Heart left ventricle (tissue), 16 donors: ENCODE results near the gene NPM1. TPM values are rescaled to one million over a fixed set of nuclear protein-coding genes. Genes with fewer than 3 reads are reported as not detected.
"Not testable (repeated sequence)": the region's sequence is repeated elsewhere in the genome, so short reads cannot be mapped to it uniquely, and the experiment has no call there.

Experiments used
- ATAC-seq, 4 donors: fragments of 200-7000 bp; cut with Tn5 transposase; one replicate each; pipeline ENCODE4 v1.9.1; 2020 to 2022; ENCODE audit warnings: moderate library complexity in 4 of 4, mild to moderate bottlenecking in 3 of 4, moderate number of reproducible peaks in 1 of 4
- DNase-seq, 5 donors: peaks; one replicate each; pipeline ENCODE4 v3.0.0-alpha.2; 2020
- H3K27ac ChIP-seq, 12 donors: fragments of 200-600 bp; sonication (generic) in 4 of 12; one replicate each; pipeline versions ENCODE4 v1.5.0 to v1.8.0; 2016 to 2022; ENCODE audit warnings: mild to moderate bottlenecking in 2 of 12
- H3K27me3 ChIP-seq, 9 donors: fragments of 200-600 bp; sonication (generic) in 2 of 9; one replicate each; pipeline versions ENCODE4 v1.5.1 to v1.8.0; 2016 to 2022; ENCODE audit warnings: mild to moderate bottlenecking in 3 of 9
- H3K36me3 ChIP-seq, 9 donors: fragments of 200-600 bp; sonication (generic) in 2 of 9; one replicate each; pipeline versions ENCODE4 v1.5.0 to v1.8.0; 2018 to 2022; ENCODE audit warnings: mild to moderate bottlenecking in 2 of 9
- H3K4me1 ChIP-seq, 12 donors: fragments of 200-600 bp; sonication (generic) in 4 of 12; one replicate each; pipeline versions ENCODE4 v1.5.0 to v1.8.0; 2016 to 2022; ENCODE audit warnings: mild to moderate bottlenecking in 3 of 12
- H3K4me3 ChIP-seq, 12 donors: fragments of 200-600 bp; sonication (generic) in 4 of 12; one replicate each; pipeline versions ENCODE4 v1.5.0 to v1.8.0; 2017 to 2022; ENCODE audit warnings: mild to moderate bottlenecking in 9 of 12, moderate library complexity in 4 of 12
- H3K9me3 ChIP-seq, 12 donors: fragments of 200-600 bp; sonication (generic) in 4 of 12; one replicate each; pipeline versions ENCODE4 v1.5.0 to v1.8.0; 2016 to 2022; ENCODE audit warnings: mild to moderate bottlenecking in 1 of 12
- POLR2A ChIP-seq, 2 donors: fragments of 450-650 bp; IDR thresholded peaks; one replicate each; pipeline ENCODE4 v1.6.1; 2017; ENCODE audit warnings: antibody characterized with exemption in 2 of 2, mild to moderate bottlenecking in 2 of 2, moderate library complexity in 2 of 2
- WGBS, 4 donors: extraction: QIAGEN DNeasy Blood & Tissue Kit in 2 of 4; methylation state at CpG; one replicate each; pipeline versions ENCODE4 v1.1.5 to v1.1.7; 2013 to 2018; 5-methylcytosine and 5-hydroxymethylcytosine counted together
- intact Hi-C, 10 donors: fragments of 100-400 bp; cut with DNase I; formaldehyde crosslinking; loops; one replicate each; pipeline versions ENCODE4 v1.11.1 to v1.14.2; 2022
- polyA plus RNA-seq, 2 donors: library from polyadenylated mRNA; stranded (reverse); fragments of 200-250 nt; gene quantifications; one replicate each; pipeline ENCODE4 v1.2.3, GENCODE V29; 2013
- total RNA-seq, 9 donors: library from RNA; depleted of rRNA in 2 of 9; stranded (reverse); fragments of >200 nt in 2 of 9; fragmentation: NEBNext Ultra II Directional in 3 of 9; extraction: Animal tissue kit (Norgen Biotek cat#: 25700) in 3 of 9; gene quantifications; one replicate each; pipeline versions ENCODE4 v1.1.0 to v1.2.4, GENCODE V29; 2016 to 2023
- TF ChIP-seq, protein P1 (sequence below), 12 donors: fragments of 200-600 bp; sonication (generic) in 4 of 12; IDR thresholded peaks; one replicate each; pipeline versions ENCODE4 v1.5.0 to v1.8.0; 2018 to 2022; ENCODE audit warnings: antibody characterized with exemption in 12 of 12, mild to moderate bottlenecking in 5 of 12
- donor health status: ischemic (EF 13 %, LVEDD 7.1; RV severe dilation, severe dysfunction).
- donor health status: healthy with polysubstance abuse.
- donor health status: DM: no; HTN: yes; CAD: no.
- donor health status: DM: no; HTN: no; CAD: no.
- donor health status: ischemic (EF 25% LVEDD 6.9; RV normal size, moderate dysfunction).
- donor health status: ischemic (EF 25% LVEDD 5.7; RV mildly dilated, moderate dysfunction).
- donor health status: healthy.
- donor health status: DM: yes; HTN: yes; CAD: no.
- donor health status: ischemic (EF 35%, LVEDD 5.7; RV mildly dilated, moderate dysfunction).
- donor health status: nonischemic (EF 11% LVEDD 7.7; RV severe dilation, severe dysfunction).
- donor health status: DM: yes; HTN: yes; CAD: no.
- donor health status: PGD.
- donor health status: ischemic (EF 29% LVEDD 5.4; RV normal size, mild dysfunction).
- donor health status: nonischemic (EF 23%, LVEDD 6.1; RV moderate dilation, normal function).

Gene NPM1
- total and polyA plus RNA-seq, 11 donors, result 240 to 1,458 (median 442) TPM

DNA sequence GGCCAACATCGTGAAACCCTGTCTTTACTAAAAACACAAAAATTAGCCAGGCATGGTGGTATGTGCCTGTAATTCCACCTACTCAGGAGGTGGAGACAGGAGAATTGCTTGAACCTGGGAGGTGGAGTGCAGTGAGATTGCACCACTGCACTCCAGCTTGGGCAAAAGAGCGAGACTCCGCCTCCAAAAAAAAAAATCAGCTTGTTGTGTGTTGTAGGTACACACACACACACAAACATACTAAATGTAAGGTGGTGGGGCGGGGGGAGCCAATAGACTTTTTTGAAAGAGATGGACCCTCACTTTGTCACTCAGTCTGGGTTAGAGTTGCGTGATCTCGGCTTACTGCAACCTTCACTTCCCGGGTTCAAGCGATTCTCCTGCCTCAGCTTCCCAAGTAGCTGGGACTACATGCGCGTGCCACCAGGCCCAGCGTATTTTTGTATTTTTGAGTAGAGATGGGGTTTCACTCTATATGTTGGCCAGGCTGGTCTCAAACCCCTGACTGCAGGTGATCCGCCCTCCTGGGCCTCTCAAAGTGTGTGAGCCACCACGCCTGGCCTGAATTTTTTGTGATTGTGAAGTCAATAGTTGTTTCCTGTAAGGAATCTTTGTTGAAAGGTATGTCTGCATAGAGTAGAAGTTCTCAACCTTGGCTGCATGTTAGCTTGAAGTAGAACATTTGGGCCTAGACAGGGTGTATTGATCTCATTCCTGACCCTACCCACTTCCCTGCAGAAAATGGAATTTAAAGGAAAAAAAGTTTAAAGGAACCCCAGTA, 13.7 kb downstream of the NPM1 start:
- WGBS, 4 donors, result 95 to 97% (median 97%) methylated on average over 13 of the region's 13 CpGs
- no peak for TF ChIP-seq POLR2A (IDR thresholded peaks at IDR 0.05)
- TF ChIP-seq, protein P1, sequence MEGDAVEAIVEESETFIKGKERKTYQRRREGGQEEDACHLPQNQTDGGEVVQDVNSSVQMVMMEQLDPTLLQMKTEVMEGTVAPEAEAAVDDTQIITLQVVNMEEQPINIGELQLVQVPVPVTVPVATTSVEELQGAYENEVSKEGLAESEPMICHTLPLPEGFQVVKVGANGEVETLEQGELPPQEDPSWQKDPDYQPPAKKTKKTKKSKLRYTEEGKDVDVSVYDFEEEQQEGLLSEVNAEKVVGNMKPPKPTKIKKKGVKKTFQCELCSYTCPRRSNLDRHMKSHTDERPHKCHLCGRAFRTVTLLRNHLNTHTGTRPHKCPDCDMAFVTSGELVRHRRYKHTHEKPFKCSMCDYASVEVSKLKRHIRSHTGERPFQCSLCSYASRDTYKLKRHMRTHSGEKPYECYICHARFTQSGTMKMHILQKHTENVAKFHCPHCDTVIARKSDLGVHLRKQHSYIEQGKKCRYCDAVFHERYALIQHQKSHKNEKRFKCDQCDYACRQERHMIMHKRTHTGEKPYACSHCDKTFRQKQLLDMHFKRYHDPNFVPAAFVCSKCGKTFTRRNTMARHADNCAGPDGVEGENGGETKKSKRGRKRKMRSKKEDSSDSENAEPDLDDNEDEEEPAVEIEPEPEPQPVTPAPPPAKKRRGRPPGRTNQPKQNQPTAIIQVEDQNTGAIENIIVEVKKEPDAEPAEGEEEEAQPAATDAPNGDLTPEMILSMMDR (IDR thresholded peaks at IDR 0.05), result no peak
- DNase-seq, result no peak
- H3K27ac ChIP-seq, result no peak overlapping the region
- no peak overlapping the region for H3K4me3 ChIP-seq
- ATAC-seq, result no peak
- peaks cover 0 to 36% (median 15%) of the 10 kb centered on the region in 12 donors for H3K4me1 ChIP-seq
- H3K27me3 ChIP-seq, result no peaks in the 10 kb centered on the region
- H3K9me3 ChIP-seq, result no peaks in the 10 kb centered on the region
- intact Hi-C loops, result no loop called here
- peaks cover 0 to 75% (median 71%) of the 10 kb centered on the region in 9 donors for H3K36me3 ChIP-seq

DNA sequence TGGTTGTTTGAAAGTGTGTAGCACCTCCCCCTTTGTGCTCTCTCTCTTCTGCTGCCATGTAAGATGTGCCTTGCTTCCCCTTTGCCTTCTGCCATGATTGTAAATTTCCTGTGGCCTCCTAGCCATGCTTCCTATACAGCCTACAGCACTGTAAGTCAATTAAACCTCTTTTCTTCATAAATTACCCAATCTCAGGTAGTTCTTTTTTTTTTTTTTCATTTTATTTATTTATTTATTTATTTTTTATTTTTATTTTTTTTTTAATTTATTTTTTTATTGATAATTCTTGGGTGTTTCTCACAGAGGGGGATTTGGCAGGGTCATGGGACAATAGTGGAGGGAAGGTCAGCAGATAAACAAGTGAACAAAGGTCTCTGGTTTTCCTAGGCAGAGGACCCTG, 15.1 kb downstream of the NPM1 start:
- peaks cover 0 to 29% (median 9%) of the 10 kb centered on the region in 12 donors for H3K4me1 ChIP-seq
- H3K36me3 ChIP-seq, result peaks cover 0 to 75% (median 71%) of the 10 kb centered on the region in 9 donors
- intact Hi-C loops, H3K4me3 ChIP-seq, DNase-seq, H3K27me3 ChIP-seq, ATAC-seq, H3K27ac ChIP-seq, H3K9me3 ChIP-seq: not testable (repeated sequence)

DNA sequence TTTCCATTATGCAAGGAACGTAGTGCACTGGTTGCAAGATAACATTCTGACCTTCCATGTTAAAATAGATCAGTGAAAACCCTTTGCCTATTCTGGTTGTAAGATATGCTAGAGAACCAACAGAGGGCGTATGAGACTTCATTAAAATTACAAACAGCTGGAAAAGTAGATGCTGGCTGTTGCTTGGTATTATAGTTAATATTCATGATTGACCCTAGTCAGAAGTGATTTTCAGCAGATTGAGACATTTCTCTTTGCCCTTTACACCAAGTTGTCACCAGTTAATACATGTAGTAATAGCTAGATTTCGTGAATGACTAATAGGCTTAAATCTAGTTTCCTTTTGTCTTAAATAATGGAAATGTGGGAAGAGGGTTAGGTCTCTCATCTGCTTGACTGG, 18.0 kb downstream of the NPM1 start:
- H3K27ac ChIP-seq, result no peak overlapping the region
- peak in 3 of 4 donors; percentile 61 to 63 (median 62) for ATAC-seq
- no peak for DNase-seq
- TF ChIP-seq, protein P1 (IDR thresholded peaks at IDR 0.05), result peak in 10 of 12 donors; percentile 18 to 59 (median 39)
- no peak for TF ChIP-seq POLR2A (IDR thresholded peaks at IDR 0.05)
- no peak overlapping the region for H3K4me3 ChIP-seq
- no peaks in the 10 kb centered on the region for H3K9me3 ChIP-seq
- peaks cover 0 to 74% (median 72%) of the 10 kb centered on the region in 9 donors for H3K36me3 ChIP-seq
- 47 to 59% (median 50%) methylated on average over 3 of the region's 3 CpGs for WGBS, 4 donors
- H3K4me1 ChIP-seq, result peaks cover 0 to 35% (median 11%) of the 10 kb centered on the region in 12 donors
- no peaks in the 10 kb centered on the region for H3K27me3 ChIP-seq
- intact Hi-C loops, result no loop called here

DNA sequence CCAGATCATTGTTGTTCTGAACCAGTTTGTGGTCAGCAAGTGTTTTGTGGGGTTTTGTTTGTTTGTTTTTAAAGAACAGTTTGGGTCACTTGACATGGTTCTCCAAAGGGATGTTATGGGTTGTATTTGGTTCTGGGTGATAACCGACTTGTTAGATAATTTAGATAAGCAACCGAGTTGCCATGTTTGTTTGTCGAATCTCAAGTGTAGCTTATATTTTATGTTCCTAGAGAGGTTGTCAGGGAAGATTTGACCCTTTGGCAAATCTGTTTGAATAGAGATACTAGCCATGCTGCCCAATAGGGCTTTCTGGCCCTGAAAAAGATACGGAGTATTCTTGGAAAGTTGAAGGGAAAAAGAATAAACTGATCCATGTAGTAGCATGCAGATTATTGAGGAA, 19.6 kb downstream of the NPM1 start:
- peaks cover 0 to 76% (median 74%) of the 10 kb centered on the region in 9 donors for H3K36me3 ChIP-seq
- H3K27ac ChIP-seq, result no peak overlapping the region
- no peaks in the 10 kb centered on the region for H3K9me3 ChIP-seq
- intact Hi-C loops, result no loop called here
- 66 to 74% (median 69%) methylated on average over 4 of the region's 4 CpGs for WGBS, 4 donors
- ATAC-seq, result no peak
- H3K4me3 ChIP-seq, result no peak overlapping the region
- DNase-seq, result no peak
- peaks cover 0 to 39% (median 11%) of the 10 kb centered on the region in 12 donors for H3K4me1 ChIP-seq
- H3K27me3 ChIP-seq, result no peaks in the 10 kb centered on the region
- no peak for TF ChIP-seq POLR2A (IDR thresholded peaks at IDR 0.05)
- TF ChIP-seq, protein P1 (IDR thresholded peaks at IDR 0.05), result no peak
